HCT116 (cell line): ENCODE data around the gene PTPN13. TPM values are rescaled to one million over a fixed set of nuclear protein-coding genes. Genes with fewer than 3 reads are reported as not detected.

Experiments used
- ATAC-seq: fragments of 200-7000 bp; cut with Tn5 transposase; 2 replicates; pipeline ENCODE4 v1.9.1; 2020; ENCODE audit warnings: mild to moderate bottlenecking, moderate library complexity
- BruUV-seq: library from RNA; stranded (reverse); fragments of 400-500 nt; replicated peaks from 2 replicates; lab custom pipeline; 2021; lab: Mats Ljungman, UMichigan
- CTCF ChIA-PET: fragments of 300-600 bp; sonication (Branson Sonifier 250); formaldehyde crosslinking; loops from one replicate; lab custom pipeline; 2021; ENCODE audit warnings: antibody characterized with exemption; lab: Charles Lee
- POLR2A ChIA-PET: fragments of 300-600, 350-600 bp; sonication (Branson Sonifier 250); formaldehyde crosslinking; loops from one replicate; lab custom pipeline; 2021; ENCODE audit warnings: antibody characterized with exemption; lab: Charles Lee
- RAD21 ChIA-PET, 2 experiments: fragments of 300-600 bp; sonication (Branson Sonifier 250); formaldehyde crosslinking; loops; one replicate each; lab custom pipeline; 2023; ENCODE audit warnings: low total read pairs in 2 of 2; ENCODE audit not compliant: uncharacterized antibody in 2 of 2, unreplicated experiment in 2 of 2, low non-redundant PET in 1 of 2; lab: Charles Lee
- DNase-seq: peaks from one replicate; pipeline ENCODE4 v3.0.0-alpha.2; 2010; ENCODE audit warnings: low read depth, low spot score
- H2AFZ ChIP-seq: fragments of 200-600 bp; shearing (Covaris generic), sonication (generic); 2 replicates; pipeline ENCODE4 v1.6.1; 2017; ENCODE audit warnings: low read depth, mixed run types, mixed read lengths, antibody characterized with exemption, low read length; ENCODE audit not compliant: poor library complexity, severe bottlenecking
- H3K27ac ChIP-seq: 2 replicates; pipeline ENCODE4 v1.5.1; 2012; ENCODE audit warnings: low read depth, low read length
- H3K27me3 ChIP-seq: fragments of 200-600 bp; sonication (generic); 2 replicates; pipeline ENCODE4 v1.6.1; 2016; ENCODE audit warnings: mixed run types, low read length, mixed read lengths; ENCODE audit not compliant: insufficient read depth
- H3K36me3 ChIP-seq, 2 experiments: fragments of 200-500 bp in 1 of 2; fragments of 200-600 bp in 1 of 2; sonication (Bioruptor generic) in 1 of 2; sonication (generic) in 1 of 2; 2 replicates each; pipeline versions ENCODE4 v1.5.1 to v1.6.1; 2014 to 2016; ENCODE audit warnings: low read length in 2 of 2, inconsistent platforms in 1 of 2, mixed read lengths in 1 of 2, mixed run types in 1 of 2; ENCODE audit not compliant: insufficient read depth in 2 of 2, control insufficient read depth in 1 of 2
- H3K4me1 ChIP-seq, 2 experiments: fragments of 200-600 bp in 1 of 2; sonication (generic) in 1 of 2; 2 replicates each; pipeline versions ENCODE4 v1.5.1 to v1.6.1; 2012 to 2017; ENCODE audit warnings: low read length in 2 of 2, inconsistent platforms in 1 of 2, mild to moderate bottlenecking in 1 of 2, mixed read lengths in 1 of 2, mixed run types in 1 of 2, moderate library complexity in 1 of 2; ENCODE audit not compliant: insufficient read depth in 2 of 2, control insufficient read depth in 1 of 2
- H3K4me2 ChIP-seq: fragments of 200-600 bp; sonication (generic); 2 replicates; pipeline ENCODE4 v1.6.1; 2017; ENCODE audit warnings: mixed run types, low read length, mixed read lengths
- H3K4me3 ChIP-seq, 2 experiments: fragments of 200-600 bp in 1 of 2; sonication (generic) in 1 of 2; replicated peaks in 1 of 2; 2 replicates each; pipeline ENCODE4 v1.5.1; 2011 to 2016; ENCODE audit warnings: low read length in 2 of 2, control low read depth in 1 of 2, low read depth in 1 of 2, mild to moderate bottlenecking in 1 of 2, mixed read lengths in 1 of 2, mixed run types in 1 of 2
- H3K79me2 ChIP-seq: fragments of 200-600 bp; sonication (generic); 2 replicates; pipeline ENCODE4 v1.6.1; 2017; ENCODE audit warnings: mild to moderate bottlenecking, mixed run types, low read length, moderate library complexity, mixed read lengths; ENCODE audit not compliant: insufficient read depth
- H3K9ac ChIP-seq: fragments of 200-600 bp; sonication (generic); 2 replicates; pipeline ENCODE4 v1.6.1; 2016; ENCODE audit warnings: low read length, mixed read lengths
- H3K9me2 ChIP-seq: fragments of 200-600 bp; sonication (generic), shearing (Covaris generic); 2 replicates; pipeline ENCODE4 v1.6.1; 2017; ENCODE audit warnings: mixed run types, mild to moderate bottlenecking, moderate library complexity; ENCODE audit not compliant: insufficient read depth
- H3K9me3 ChIP-seq, 2 experiments: fragments of 200-500 bp in 1 of 2; fragments of 200-600 bp in 1 of 2; sonication (Bioruptor generic) in 1 of 2; sonication (generic) in 1 of 2; 2 replicates each; pipeline ENCODE4 v1.6.1; 2014 to 2017; ENCODE audit warnings: low read length in 2 of 2, mixed read lengths in 2 of 2, inconsistent platforms in 1 of 2, low read depth in 1 of 2, mild to moderate bottlenecking in 1 of 2, mixed run types in 1 of 2, moderate library complexity in 1 of 2; ENCODE audit not compliant: control insufficient read depth in 1 of 2, insufficient read depth in 1 of 2
- H4K20me1 ChIP-seq: fragments of 200-600 bp; sonication (generic), shearing (Covaris generic); 2 replicates; pipeline ENCODE4 v1.6.1; 2017; ENCODE audit warnings: mixed run types, mild to moderate bottlenecking, moderate library complexity; ENCODE audit not compliant: insufficient read depth
- ATF3 ChIP-seq: IDR thresholded peaks from 2 replicates; pipeline ENCODE4 v1.6.1; 2012
- CBX3 ChIP-seq: IDR thresholded peaks from 2 replicates; pipeline ENCODE4 v1.6.1; 2012; ENCODE audit warnings: low read depth
- CEBPB ChIP-seq: IDR thresholded peaks from 2 replicates; pipeline ENCODE4 v1.6.1; 2012; ENCODE audit warnings: low read depth
- EZH2 ChIP-seq: fragments of 200-600 bp; sonication (generic); IDR thresholded peaks from 2 replicates; pipeline ENCODE4 v1.6.1; 2017; ENCODE audit warnings: antibody characterized with exemption, mixed run types
- EZH2phosphoT487 ChIP-seq: fragments of 200-600 bp; IDR thresholded peaks from 2 replicates; pipeline ENCODE4 v1.6.1; 2018; ENCODE audit warnings: antibody characterized with exemption, borderline replicate concordance
- FOSL1 ChIP-seq: IDR thresholded peaks from 2 replicates; pipeline ENCODE4 v1.6.1; 2012; ENCODE audit warnings: low read depth
- JUND ChIP-seq: IDR thresholded peaks from 2 replicates; pipeline ENCODE4 v1.6.1; 2012
- MAX ChIP-seq: IDR thresholded peaks from 2 replicates; pipeline ENCODE4 v1.6.1; 2012
- POLR2AphosphoS5 ChIP-seq: IDR thresholded peaks from 2 replicates; pipeline ENCODE4 v1.6.1; 2011; ENCODE audit warnings: mild to moderate bottlenecking, low read depth, low read length, moderate library complexity
- SP1 ChIP-seq: IDR thresholded peaks from 2 replicates; pipeline ENCODE4 v1.6.1; 2012; ENCODE audit warnings: low read depth
- SRF ChIP-seq: IDR thresholded peaks from 2 replicates; pipeline ENCODE4 v1.6.1; 2012; ENCODE audit warnings: low read depth
- TCF7L2 ChIP-seq: IDR thresholded peaks from 2 replicates; pipeline ENCODE4 v1.7.0; 2011; ENCODE audit warnings: borderline replicate concordance, inconsistent platforms; ENCODE audit not compliant: insufficient read depth, insufficient read length; ENCODE audit errors: extremely low read depth
- ZBTB33 ChIP-seq: IDR thresholded peaks from 2 replicates; pipeline ENCODE4 v1.6.1; 2011; ENCODE audit warnings: mild to moderate bottlenecking, low read length, moderate library complexity; ENCODE audit not compliant: insufficient replicate concordance; ENCODE audit errors: extremely low read depth
- ZNF274 ChIP-seq: fragments of 200-500 bp; sonication (Bioruptor generic); IDR thresholded peaks from 2 replicates; pipeline ENCODE4 v1.6.1; 2014; ENCODE audit warnings: mild to moderate bottlenecking, low read depth, low read length, inconsistent platforms
- intact Hi-C: fragments of 100-400 bp; cut with micrococcal nuclease; formaldehyde crosslinking; loops from 2 replicates; pipeline ENCODE4 v1.10.0; 2022
- total RNA-seq: library from RNA; stranded (reverse); gene quantifications from one replicate; pipeline ENCODE4 v1.2.1, GENCODE V29; 2021; ENCODE audit not compliant: unreplicated experiment

The PTPN13 gene
- total RNA-seq, 1 experiment from 2014 or later: 14.6 TPM

- ATAC-seq: peak; percentile 63
- CTCF ChIA-PET: no interaction called here
- Histone ChIP-seq H3K4me2 (peak overlapping the region; percentile 42), H3K4me1 (peaks cover 10 to 16% of the 10 kb centered on the region in 2 experiments; a peak in 3 of 4 replicates), H4K20me1 (no peaks in the 10 kb centered on the region), H3K27me3 (no peaks in the 10 kb centered on the region), H3K4me3 (no peak overlapping the region), H3K36me3 (no peaks in the 10 kb centered on the region), H3K9me3 (no peaks in the 10 kb centered on the region), H3K79me2 (no peaks in the 10 kb centered on the region), H3K9ac (no peak overlapping the region), H3K9me2 (no peaks in the 10 kb centered on the region), H2AFZ (peak overlapping the region; percentile 41), H3K27ac (no peak overlapping the region)
- peak; percentile 18 for DNase-seq
- intact Hi-C loops: no loop called here
- TF ChIP-seq CBX3 (peak; percentile 43; the same call in 1 of the 2 replicates), TCF7L2 (no peak), FOSL1 (peak; percentile 74), SP1 (peak; percentile 57), POLR2AphosphoS5 (no peak), MAX (0 out of 2 replicates have a peak, but pooled peaks have one; percentile 16), JUND (peak; percentile 64), EZH2phosphoT487 (no peak), CEBPB (no peak), SRF (peak; percentile 7; the same call in 1 of the 2 replicates)
- POLR2A ChIA-PET: no interaction called here
- RAD21 ChIA-PET: no interaction called here
- no TSS peak for BruUV-seq
These were observed 261.5 kb downstream of the PTPN13 start for GRCh38 chr4:86855572-86855971.

GRCh38 chr4:86856896-86857295 is 262.8 kb downstream of the PTPN13 start:
- intact Hi-C loops: no loop called here
- ChIA-PET POLR2A (no interaction called here), CTCF (no interaction called here), RAD21 (no interaction called here)
- no peaks in the 10 kb centered on the region for H3K79me2 ChIP-seq
- H3K9ac ChIP-seq: no peak overlapping the region
- no peak for DNase-seq
- H3K9me2 ChIP-seq: no peaks in the 10 kb centered on the region
- no peaks in the 10 kb centered on the region for H4K20me1 ChIP-seq
- no peaks in the 10 kb centered on the region for H3K9me3 ChIP-seq
- no peak for ATAC-seq
- peaks cover 10 to 16% of the 10 kb centered on the region in 2 experiments; a peak in 3 of 4 replicates for H3K4me1 ChIP-seq
- no TSS peak for BruUV-seq
- no peaks in the 10 kb centered on the region for H3K27me3 ChIP-seq
- no peak overlapping the region for H3K27ac ChIP-seq
- no peaks in the 10 kb centered on the region for H3K36me3 ChIP-seq
- no peak for TF ChIP-seq EZH2
- no peak for TF ChIP-seq ZNF274
- no peak for TF ChIP-seq JUND
- TF ChIP-seq ATF3: no peak
- TF ChIP-seq ZBTB33: no peak
- no peak overlapping the region for H2AFZ ChIP-seq
- H3K4me3 ChIP-seq: no peak overlapping the region
- no peak overlapping the region for H3K4me2 ChIP-seq
